HepG2 (cell line): ENCODE measurements around the gene RHBG. TPM values are rescaled to one million over a fixed set of nuclear protein-coding genes. Genes with fewer than 3 reads are reported as not detected.

Experiments used
- ATF4 ChIP-seq, 2 experiments: fragments of 450-650 bp in 1 of 2; sonication (generic) in 1 of 2; formaldehyde crosslinking; IDR thresholded peaks; 2 replicates each; pipeline versions ENCODE4 v1.5.0 to v1.8.0; 2020 to 2022; ENCODE audit warnings: mild to moderate bottlenecking in 1 of 2, missing genetic modification reagents in 1 of 2
- CENPX ChIP-seq: sonication (generic); formaldehyde crosslinking; IDR thresholded peaks from 2 replicates; pipeline ENCODE4 v1.9.0; 2021; ENCODE audit warnings: mild to moderate bottlenecking, missing genetic modification reagents, moderate library complexity
- EEA1 ChIP-seq: sonication (generic); formaldehyde crosslinking; IDR thresholded peaks from 2 replicates; pipeline ENCODE4 v1.5.1; 2020; ENCODE audit warnings: mild to moderate bottlenecking, missing genetic modification reagents, borderline replicate concordance
- ISX ChIP-seq: sonication (generic); formaldehyde crosslinking; conservative IDR thresholded peaks from 2 replicates; pipeline ENCODE4 v1.5.0; 2020; ENCODE audit warnings: missing genetic modification reagents
- PHF21A ChIP-seq: sonication (generic); formaldehyde crosslinking; IDR thresholded peaks from 2 replicates; pipeline ENCODE4 v1.5.0; 2020; ENCODE audit warnings: mild to moderate bottlenecking, missing genetic modification reagents
- PHF8 ChIP-seq: sonication (generic); formaldehyde crosslinking; IDR thresholded peaks from 2 replicates; pipeline ENCODE4 v1.5.0; 2020; ENCODE audit warnings: missing genetic modification reagents
- PPARG ChIP-seq: conservative IDR thresholded peaks from 2 replicates; pipeline ENCODE4 v1.6.1; 2016; ENCODE audit warnings: missing biosample characterization, missing genetic modification reagents
- SKIL ChIP-seq: sonication (generic); formaldehyde crosslinking; IDR thresholded peaks from 2 replicates; pipeline ENCODE4 v1.8.0; 2022; ENCODE audit warnings: missing genetic modification reagents, mild to moderate bottlenecking, moderate library complexity, borderline replicate concordance
- SNRNP70 ChIP-seq: fragments of 200-400 bp; formaldehyde crosslinking; IDR thresholded peaks from 2 replicates; pipeline ENCODE4 v1.6.1; 2017; ENCODE audit warnings: mild to moderate bottlenecking, low read depth, low read length, moderate library complexity
- ZBTB42 ChIP-seq: sonication (generic); formaldehyde crosslinking; IDR thresholded peaks from 2 replicates; pipeline ENCODE4 v1.5.0; 2020; ENCODE audit warnings: mild to moderate bottlenecking, missing genetic modification reagents
- ZKSCAN5 ChIP-seq: sonication (generic); formaldehyde crosslinking; IDR thresholded peaks from 2 replicates; pipeline ENCODE4 v1.5.1; 2020; ENCODE audit warnings: mild to moderate bottlenecking, missing genetic modification reagents
- ZNF280B ChIP-seq: sonication (generic); formaldehyde crosslinking; IDR thresholded peaks from 2 replicates; pipeline ENCODE4 v1.5.0; 2020; ENCODE audit warnings: missing genetic modification reagents, mild to moderate bottlenecking, borderline replicate concordance
- ZNF317 ChIP-seq: sonication (generic); formaldehyde crosslinking; IDR thresholded peaks from 2 replicates; pipeline ENCODE4 v1.5.0; 2020; ENCODE audit warnings: mild to moderate bottlenecking, missing genetic modification reagents
- ZNF331 ChIP-seq: sonication (generic); formaldehyde crosslinking; IDR thresholded peaks from 2 replicates; pipeline ENCODE4 v1.4.0; 2020; ENCODE audit warnings: missing genetic modification reagents
- ZNF614 ChIP-seq: IDR thresholded peaks from 2 replicates; pipeline ENCODE4 v1.6.1; 2018; ENCODE audit warnings: missing biosample characterization, missing genetic modification reagents, inconsistent platforms, borderline replicate concordance
- ZNF652 ChIP-seq: IDR thresholded peaks from 2 replicates; pipeline ENCODE4 v1.6.1; 2016; ENCODE audit warnings: low read depth, borderline replicate concordance
- ZNF687 ChIP-seq: sonication (generic); formaldehyde crosslinking; IDR thresholded peaks from 2 replicates; pipeline ENCODE4 v1.5.1; 2020; ENCODE audit warnings: mild to moderate bottlenecking, missing genetic modification reagents, moderate library complexity
- ZNF720 ChIP-seq: sonication (generic); formaldehyde crosslinking; IDR thresholded peaks from 2 replicates; pipeline ENCODE4 v1.4.0; 2020; ENCODE audit warnings: missing genetic modification reagents
- polyA plus RNA-seq, 8 experiments: library from polyadenylated mRNA; depleted of rRNA in 3 of 8; stranded (reverse) in 7 of 8; unstranded in 1 of 8; fragments of >200 nt; fragmentation: Illumina TruSeq in 4 of 8; extraction: Trizol in 4 of 8; gene quantifications; 2 replicates each; pipeline versions ENCODE4 v1.2.1 to v1.2.3, GENCODE V29; 2011 to 2016; ENCODE audit warnings: low read depth in 4 of 8, missing spikeins in 1 of 8, mixed read lengths in 1 of 8; ENCODE audit not compliant: insufficient read depth in 1 of 8
- total RNA-seq, 5 experiments: library from RNA; depleted of rRNA; stranded (reverse); fragments of >200 nt; fragmentation: Illumina TruSeq; extraction: Trizol; gene quantifications; 2 replicates each; pipeline ENCODE4 v1.2.3, GENCODE V29; 2016; ENCODE audit warnings: low read depth in 1 of 5

Gene RHBG
- total and polyA plus RNA-seq, 2 of the 13 experiments (the other 11 are each of a cell fraction or from before 2014, with no cell fraction given) = 61.8 to 73.5 TPM

- TF ChIP-seq ZNF687 (CRISPR knock-in tag) = 0 out of 2 replicates have a peak, but pooled peaks have one; percentile 48
- no peak for TF ChIP-seq ISX (CRISPR knock-in tag)
- TF ChIP-seq ZNF614 (CRISPR knock-in tag) = no peak
- no peak for TF ChIP-seq ZNF317 (CRISPR knock-in tag)
- peak; percentile 34; the same call in 1 of the 2 replicates for TF ChIP-seq PHF8 (CRISPR knock-in tag)
- peak; percentile 70 for TF ChIP-seq PPARG (CRISPR knock-in tag)
- no peak for TF ChIP-seq CENPX (CRISPR knock-in tag)
- TF ChIP-seq PHF21A (CRISPR knock-in tag) = 0 out of 2 replicates have a peak, but pooled peaks have one; percentile 16
- TF ChIP-seq SKIL = no peak
- no peak for TF ChIP-seq ZNF331
- peak; percentile 21; the same call in 1 of the 2 replicates for TF ChIP-seq ZBTB42 (CRISPR knock-in tag)
- TF ChIP-seq ZNF652 (CRISPR knock-in tag) = peak; percentile 83
- TF ChIP-seq ZNF720 (CRISPR knock-in tag) = no peak
- TF ChIP-seq EEA1 (CRISPR knock-in tag) = no peak
- no peak for TF ChIP-seq ATF4 (CRISPR knock-in tag; IDR thresholded peaks at IDR 0.05)
- TF ChIP-seq SNRNP70 = no peak
- TF ChIP-seq ZNF280B (CRISPR knock-in tag) = no peak
- no peak for TF ChIP-seq ZKSCAN5 (CRISPR knock-in tag)
Measured at GRCh38 chr1:156366378-156367166, 2.4 kb upstream of the RHBG start (continued).
